Liver (tissue), 9 donors: ENCODE results near the gene ZNF366. TPM values are rescaled to one million over a fixed set of nuclear protein-coding genes. Genes with fewer than 3 reads are reported as not detected.

Source experiments
- DNase-seq: peaks from one replicate; pipeline ENCODE4 v3.0.0-alpha.2; 2017; ENCODE audit warnings: low spot score
- H3K27ac ChIP-seq, 2 donors: one replicate each; pipeline ENCODE4 v1.7.0; 2013; ENCODE audit warnings: inconsistent platforms in 2 of 2, low read length in 2 of 2, control low read depth in 1 of 2, low read depth in 1 of 2, mild to moderate bottlenecking in 1 of 2
- H3K27me3 ChIP-seq, 4 donors: one replicate each; pipeline versions ENCODE4 v1.6.1 to v1.7.0; 2013; ENCODE audit warnings: low read length in 3 of 4, inconsistent platforms in 1 of 4, mild to moderate bottlenecking in 1 of 4, moderate library complexity in 1 of 4; ENCODE audit not compliant: control insufficient read depth in 4 of 4, insufficient read depth in 4 of 4
- H3K36me3 ChIP-seq, 4 donors: one replicate each; pipeline versions ENCODE4 v1.6.1 to v1.7.0; 2013; ENCODE audit warnings: low read length in 3 of 4, mild to moderate bottlenecking in 3 of 4, low read depth in 1 of 4, moderate library complexity in 1 of 4; ENCODE audit not compliant: control insufficient read depth in 4 of 4, insufficient read depth in 3 of 4
- H3K4me1 ChIP-seq, 4 donors: one replicate each; pipeline versions ENCODE4 v1.6.1 to v1.7.0; 2013; ENCODE audit warnings: low read length in 3 of 4, mild to moderate bottlenecking in 3 of 4, moderate library complexity in 1 of 4; ENCODE audit not compliant: control insufficient read depth in 4 of 4, insufficient read depth in 4 of 4
- H3K4me3 ChIP-seq, 3 donors: one replicate each; pipeline versions ENCODE4 v1.6.1 to v1.7.0; 2013; ENCODE audit warnings: low read length in 3 of 3, control low read depth in 1 of 3, low read depth in 1 of 3, mild to moderate bottlenecking in 1 of 3
- H3K9ac ChIP-seq, 2 donors: one replicate each; pipeline ENCODE4 v1.7.0; 2013; ENCODE audit warnings: low read length in 2 of 2, mild to moderate bottlenecking in 2 of 2, moderate library complexity in 2 of 2, control low read depth in 1 of 2, low read depth in 1 of 2
- H3K9me3 ChIP-seq, 4 donors: one replicate each; pipeline versions ENCODE4 v1.6.1 to v1.7.0; 2013; ENCODE audit warnings: low read length in 3 of 4; ENCODE audit not compliant: control insufficient read depth in 4 of 4
- ATF3 ChIP-seq: IDR thresholded peaks from 2 replicates; pipeline ENCODE4 v1.6.1; 2016; ENCODE audit warnings: antibody characterized with exemption
- CTCF ChIP-seq: fragments of 150-350 bp; IDR thresholded peaks from 2 replicates; pipeline ENCODE4 v1.5.1; 2017; ENCODE audit warnings: improper control_type of control experiment, low read depth, low read length; ENCODE audit not compliant: missing input control
- EGR1 ChIP-seq, 2 donors: IDR thresholded peaks; 2 replicates each; pipeline ENCODE4 v1.6.1; 2016 to 2018; ENCODE audit warnings: antibody characterized with exemption in 2 of 2, low read depth in 2 of 2
- FOXA1 ChIP-seq: IDR thresholded peaks from 2 replicates; pipeline ENCODE4 v1.6.1; 2016; ENCODE audit warnings: antibody characterized with exemption
- FOXA2 ChIP-seq: IDR thresholded peaks from 2 replicates; pipeline ENCODE4 v1.6.1; 2016; ENCODE audit warnings: antibody characterized with exemption
- GABPA ChIP-seq, 2 donors: IDR thresholded peaks in 1 of 2; conservative IDR thresholded peaks in 1 of 2; 2 replicates each; pipeline ENCODE4 v1.6.1; 2016; ENCODE audit warnings: antibody characterized with exemption in 2 of 2, mild to moderate bottlenecking in 1 of 2, moderate library complexity in 1 of 2
- HNF4A ChIP-seq, 2 donors: conservative IDR thresholded peaks; 2 replicates each; pipeline ENCODE4 v1.6.1; 2016; ENCODE audit warnings: antibody characterized with exemption in 2 of 2, mild to moderate bottlenecking in 2 of 2
- HNF4G ChIP-seq: IDR thresholded peaks from 2 replicates; pipeline ENCODE4 v1.6.1; 2016; ENCODE audit warnings: antibody characterized with exemption
- JUND ChIP-seq, 2 donors: IDR thresholded peaks; 2 replicates each; pipeline ENCODE4 v1.6.1; 2016; ENCODE audit warnings: antibody characterized with exemption in 2 of 2
- MAX ChIP-seq: IDR thresholded peaks from 2 replicates; pipeline ENCODE4 v1.6.1; 2016; ENCODE audit warnings: antibody characterized with exemption
- NR2F2 ChIP-seq: IDR thresholded peaks from 2 replicates; pipeline ENCODE4 v1.6.1; 2016; ENCODE audit warnings: antibody characterized with exemption
- RAD21 ChIP-seq, 2 donors: IDR thresholded peaks; 2 replicates each; pipeline ENCODE4 v1.6.1; 2016; ENCODE audit warnings: antibody characterized with exemption in 2 of 2, mild to moderate bottlenecking in 2 of 2
- REST ChIP-seq: IDR thresholded peaks from 2 replicates; pipeline ENCODE4 v1.6.1; 2016; ENCODE audit warnings: antibody characterized with exemption, mild to moderate bottlenecking
- RXRA ChIP-seq, 2 donors: IDR thresholded peaks; 2 replicates each; pipeline ENCODE4 v1.6.1; 2017 to 2018; ENCODE audit warnings: antibody characterized with exemption in 2 of 2, mild to moderate bottlenecking in 1 of 2
- SP1 ChIP-seq: IDR thresholded peaks from 2 replicates; pipeline ENCODE4 v1.6.1; 2018; ENCODE audit warnings: antibody characterized with exemption, mild to moderate bottlenecking
- TAF1 ChIP-seq: conservative IDR thresholded peaks from 2 replicates; pipeline ENCODE4 v1.6.1; 2016; ENCODE audit warnings: antibody characterized with exemption, mild to moderate bottlenecking
- YY1 ChIP-seq: IDR thresholded peaks from 2 replicates; pipeline ENCODE4 v1.6.1; 2016; ENCODE audit warnings: antibody characterized with exemption, mild to moderate bottlenecking
- ZBTB33 ChIP-seq: IDR thresholded peaks from 2 replicates; pipeline ENCODE4 v1.6.1; 2016; ENCODE audit warnings: antibody characterized with exemption
- WGBS: extraction: QIAGEN DNeasy Blood & Tissue Kit; methylation state at CpG from one replicate; pipeline ENCODE4 v1.1.7; 2013; 5-methylcytosine and 5-hydroxymethylcytosine counted together
- polyA plus RNA-seq, 2 donors: library from polyadenylated mRNA; stranded (reverse) in 1 of 2; unstranded in 1 of 2; fragments of 200-250 nt in 1 of 2; fragments of >200 nt in 1 of 2; fragmentation: Nextera tagmentation in 1 of 2; extraction: Ambion mirVana in 1 of 2; gene quantifications; one replicate each; pipeline versions ENCODE4 v1.2.1 to v1.2.3, GENCODE V29; 2013 to 2015
- total RNA-seq, 2 donors: library from RNA; depleted of rRNA; stranded (reverse); fragments of >200 nt; gene quantifications; one replicate each; pipeline ENCODE4 v1.2.3, GENCODE V29; 2014
- donor health status: healthy.
- donor health status: healthy.
- donor health status: healthy.
- donor health status: healthy.
- donor health status: healthy.

The ZNF366 gene
- total and polyA plus RNA-seq, 4 donors = 0.71 to 1.0 (median 0.75) TPM

- Histone ChIP-seq H3K4me3 (no peak overlapping the region), H3K9me3 (peaks cover 0 to 5% (median 1%) of the 10 kb centered on the region in 4 donors), H3K9ac (no peak overlapping the region), H3K27me3 (no peaks in the 10 kb centered on the region), H3K36me3 (no peaks in the 10 kb centered on the region), H3K4me1 (no peaks in the 10 kb centered on the region), H3K27ac (no peak overlapping the region)
- no peak for DNase-seq
- WGBS = 87% methylated on average over 2 of the region's 2 CpGs
- TF ChIP-seq CTCF (no peak), GABPA (IDR thresholded peaks at IDR 0.05 in 1 of 2, conservative IDR thresholded peaks at IDR 0.05 in 1 of 2) (no peak), SP1 (no peak), HNF4G (no peak), EGR1 (IDR thresholded peaks at IDR 0.05; ENCODE audit: low read depth in 2 of 2) (no peak), YY1 (no peak)
These were observed 9.7 kb upstream of the ZNF366 start for GRCh38 chr5:72516916-72517315.

GRCh38 chr5:72515211-72515610 is 8.0 kb upstream of the ZNF366 start:
- 83% methylated on average over 5 of the region's 5 CpGs for WGBS
- peaks cover 0 to 4% (median 1%) of the 10 kb centered on the region in 4 donors for H3K9me3 ChIP-seq
- H3K27me3 ChIP-seq = no peaks in the 10 kb centered on the region
- no peak overlapping the region for H3K9ac ChIP-seq
- H3K27ac ChIP-seq = no peak overlapping the region
- no peak overlapping the region for H3K4me3 ChIP-seq
- TF ChIP-seq CTCF = no peak
- TF ChIP-seq RXRA (IDR thresholded peaks at IDR 0.05) = no peak
- no peak for TF ChIP-seq EGR1 (IDR thresholded peaks at IDR 0.05; ENCODE audit: low read depth in 2 of 2)
- no peak for TF ChIP-seq JUND (IDR thresholded peaks at IDR 0.05)
- TF ChIP-seq RAD21 (IDR thresholded peaks at IDR 0.05) = no peak
- TF ChIP-seq ZBTB33 = no peak
- no peak for TF ChIP-seq HNF4A (conservative IDR thresholded peaks at IDR 0.05)
- TF ChIP-seq FOXA2 = no peak
- no peak for TF ChIP-seq HNF4G
- no peak for TF ChIP-seq MAX
- no peak for TF ChIP-seq NR2F2
- no peak for TF ChIP-seq YY1
- no peak for TF ChIP-seq FOXA1
- no peak for TF ChIP-seq REST
- TF ChIP-seq ATF3 = no peak
- no peak for TF ChIP-seq SP1
- TF ChIP-seq TAF1 = no peak
- no peak for TF ChIP-seq GABPA (IDR thresholded peaks at IDR 0.05 in 1 of 2, conservative IDR thresholded peaks at IDR 0.05 in 1 of 2)
- H3K36me3 ChIP-seq = no peaks in the 10 kb centered on the region
- H3K4me1 ChIP-seq = no peaks in the 10 kb centered on the region
- no peak for DNase-seq
